ENCODE results near the gene CORO2B. TPM values are rescaled to one million over a fixed set of nuclear protein-coding genes. Genes with fewer than 3 reads are reported as not detected.

Gene CORO2B
- polyA plus RNA-seq, 1 of the 3 experiments (the other 2 are of a cell fraction), result 3.6 TPM

DNA sequence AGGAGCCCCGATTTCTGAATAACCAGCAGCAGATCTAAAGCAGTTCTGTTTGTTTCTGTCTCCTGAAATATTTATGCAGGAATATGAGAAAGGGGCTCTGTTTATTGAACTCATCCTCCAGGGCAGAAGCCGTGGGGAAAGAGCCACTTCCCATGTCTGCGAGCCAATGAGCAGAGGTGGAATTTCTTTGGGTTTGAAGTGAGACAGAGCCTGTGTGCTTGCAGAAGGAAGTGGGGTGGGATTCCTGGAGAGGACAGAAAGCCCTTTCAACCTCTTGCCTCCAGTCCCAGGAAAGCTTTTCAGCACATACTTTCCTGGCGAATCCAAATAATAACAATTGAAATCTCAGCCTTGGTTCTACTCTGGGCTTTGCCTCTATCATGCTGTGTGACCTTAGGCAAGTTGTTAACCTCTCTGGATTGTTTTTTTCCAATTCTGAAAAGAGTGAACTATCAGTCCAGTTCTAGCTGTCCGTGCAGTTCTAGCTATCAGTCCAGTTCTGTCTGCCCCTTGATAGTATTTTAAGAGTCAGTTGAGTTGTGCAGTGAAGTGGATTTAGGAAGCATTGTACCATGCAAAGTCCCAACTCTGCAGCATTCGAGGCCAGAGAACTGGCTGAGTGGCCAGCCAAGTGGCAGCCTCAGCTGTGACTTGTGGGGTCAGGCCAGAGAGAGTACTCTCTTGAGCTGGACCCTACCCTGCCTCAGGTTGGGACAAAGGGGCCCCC is 15.9 kb downstream of the CORO2B start (continued):
- no peak for TF ChIP-seq EP300 (IDR thresholded peaks at IDR 0.05; ENCODE audit: borderline replicate concordance in 1 of 2, low read depth in 1 of 2, low read length in 1 of 2)
- no peak for TF ChIP-seq FOXM1 (IDR thresholded peaks at IDR 0.05; ENCODE audit: low read depth)

DNA sequence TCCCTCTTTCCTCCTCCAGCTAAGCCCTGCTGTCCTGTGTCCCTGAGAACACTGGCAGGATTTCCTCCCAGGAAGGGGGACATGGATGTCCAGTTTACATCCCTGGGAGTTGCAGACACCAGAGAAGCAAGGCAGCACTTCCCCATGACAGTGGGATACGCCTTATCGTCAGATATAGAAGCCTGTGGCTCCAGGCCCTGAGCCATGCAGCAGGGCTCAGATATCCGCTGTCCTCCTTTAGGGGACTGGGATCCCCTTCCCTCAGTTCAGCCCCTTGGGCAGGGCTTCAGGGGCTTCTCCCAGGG is 16.4 kb downstream of the CORO2B start:
- Histone ChIP-seq H3K4me3 (ENCODE audit: low read depth in 2 of 2, low read length in 1 of 2) (no peak overlapping the region), H3K27me3 (ENCODE audit: insufficient read depth) (no peaks in the 10 kb centered on the region), H3K9me3 (no peaks in the 10 kb centered on the region), H3F3A (replicated peaks; ENCODE audit: insufficient read depth) (no peaks in the 10 kb centered on the region), H3K9ac (no peak overlapping the region), H2AFZ (ENCODE audit: low read depth) (no peak overlapping the region), H3K36me3 (replicated peaks in 1 of 2; ENCODE audit: control insufficient read depth in 1 of 2, insufficient read depth in 2 of 2, low read length in 1 of 2) (no peaks in the 10 kb centered on the region), H3K4me1 (ENCODE audit: control insufficient read depth in 1 of 2, insufficient read depth in 2 of 2, low read depth in 1 of 2, low read length in 1 of 2) (peaks cover 12 to 23% of the 10 kb centered on the region in 2 experiments; a peak in 3 of 4 replicates), H3K4me2 (no peak overlapping the region), H3K9me2 (no peaks in the 10 kb centered on the region), H3K27ac (ENCODE audit: low read depth in 2 of 2, low read length in 1 of 2) (no peak overlapping the region), H3K79me2 (ENCODE audit: insufficient read depth) (no peaks in the 10 kb centered on the region), H4K20me1 (ENCODE audit: insufficient read depth) (no peaks in the 10 kb centered on the region)
- no peak for DNase-seq
- ChIA-PET CTCF (interaction anchor here (1.3 kb wide), 2 partner anchors 79 to 289 kb away, joined by 3 to 5 read pairs; no protein-coding TSS in a partner anchor), POLR2A (no interaction called here)
- WGBS (ENCODE audit: low lambda C conversion rate), result no CpG with 5 or more reads among the region's 3 CpGs
- no peak for TF ChIP-seq CHD2 (IDR thresholded peaks at IDR 0.05; ENCODE audit: low read length, partially characterized antibody)
- TF ChIP-seq SMC3 (IDR thresholded peaks at IDR 0.05; ENCODE audit: low read depth, low read length), result no peak
- no peak for TF ChIP-seq TEAD4 (IDR thresholded peaks at IDR 0.05; ENCODE audit: borderline replicate concordance, insufficient read depth)
- TF ChIP-seq FOXM1 (IDR thresholded peaks at IDR 0.05; ENCODE audit: low read depth), result no peak
- TF ChIP-seq ELF1 (IDR thresholded peaks at IDR 0.05), result no peak
- TF ChIP-seq RFX5 (IDR thresholded peaks at IDR 0.05; ENCODE audit: low read length), result no peak
- no peak for TF ChIP-seq TCF12 (IDR thresholded peaks at IDR 0.05)
- TF ChIP-seq EP300 (IDR thresholded peaks at IDR 0.05; ENCODE audit: borderline replicate concordance in 1 of 2, low read depth in 1 of 2, low read length in 1 of 2), result no peak
- no peak for TF ChIP-seq POLR2AphosphoS5 (IDR thresholded peaks at IDR 0.05; ENCODE audit: low read depth, low read length)
- TF ChIP-seq, protein P1, sequence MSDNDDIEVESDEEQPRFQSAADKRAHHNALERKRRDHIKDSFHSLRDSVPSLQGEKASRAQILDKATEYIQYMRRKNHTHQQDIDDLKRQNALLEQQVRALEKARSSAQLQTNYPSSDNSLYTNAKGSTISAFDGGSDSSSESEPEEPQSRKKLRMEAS (IDR thresholded peaks at IDR 0.05; ENCODE audit: low read depth), result no peak
- TF ChIP-seq SIN3A (IDR thresholded peaks at IDR 0.05; ENCODE audit: borderline replicate concordance, low read depth, low read length), result no peak
- no peak for TF ChIP-seq NFIC (IDR thresholded peaks at IDR 0.05; ENCODE audit: borderline replicate concordance)

DNA sequence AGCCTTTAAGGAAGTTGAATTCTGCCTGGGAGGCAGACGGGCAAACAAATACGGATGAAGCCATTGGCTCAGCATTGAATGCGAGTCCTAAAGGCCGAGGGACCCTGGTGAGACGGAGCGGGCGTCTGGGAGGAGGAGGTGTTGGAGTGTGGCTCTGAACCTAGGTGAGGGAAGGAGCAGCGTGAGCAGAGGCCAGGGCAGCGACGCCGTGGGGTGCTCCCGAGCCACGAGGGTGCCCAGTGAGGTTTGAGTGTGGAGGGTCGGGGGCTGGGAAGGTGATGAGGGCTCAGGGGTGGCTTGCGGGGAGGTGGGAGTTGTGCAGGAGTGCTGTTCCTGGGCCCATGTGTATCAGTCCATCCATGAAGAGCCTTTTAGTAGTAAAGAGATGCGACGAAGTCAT is 17.0 kb downstream of the CORO2B start:
- H3K36me3 ChIP-seq (replicated peaks in 1 of 2; ENCODE audit: control insufficient read depth in 1 of 2, insufficient read depth in 2 of 2, low read length in 1 of 2), result no peaks in the 10 kb centered on the region
- H3K9me2 ChIP-seq, result no peaks in the 10 kb centered on the region
- no peak overlapping the region for H3K9ac ChIP-seq
- ChIA-PET POLR2A (no interaction called here), CTCF (interaction anchor here (1.3 kb wide), 2 partner anchors 78 to 289 kb away, joined by 3 to 5 read pairs; no protein-coding TSS in a partner anchor)
- no peaks in the 10 kb centered on the region for H4K20me1 ChIP-seq (ENCODE audit: insufficient read depth)
- H2AFZ ChIP-seq (ENCODE audit: low read depth), result no peak overlapping the region
- TF ChIP-seq, protein P2, sequence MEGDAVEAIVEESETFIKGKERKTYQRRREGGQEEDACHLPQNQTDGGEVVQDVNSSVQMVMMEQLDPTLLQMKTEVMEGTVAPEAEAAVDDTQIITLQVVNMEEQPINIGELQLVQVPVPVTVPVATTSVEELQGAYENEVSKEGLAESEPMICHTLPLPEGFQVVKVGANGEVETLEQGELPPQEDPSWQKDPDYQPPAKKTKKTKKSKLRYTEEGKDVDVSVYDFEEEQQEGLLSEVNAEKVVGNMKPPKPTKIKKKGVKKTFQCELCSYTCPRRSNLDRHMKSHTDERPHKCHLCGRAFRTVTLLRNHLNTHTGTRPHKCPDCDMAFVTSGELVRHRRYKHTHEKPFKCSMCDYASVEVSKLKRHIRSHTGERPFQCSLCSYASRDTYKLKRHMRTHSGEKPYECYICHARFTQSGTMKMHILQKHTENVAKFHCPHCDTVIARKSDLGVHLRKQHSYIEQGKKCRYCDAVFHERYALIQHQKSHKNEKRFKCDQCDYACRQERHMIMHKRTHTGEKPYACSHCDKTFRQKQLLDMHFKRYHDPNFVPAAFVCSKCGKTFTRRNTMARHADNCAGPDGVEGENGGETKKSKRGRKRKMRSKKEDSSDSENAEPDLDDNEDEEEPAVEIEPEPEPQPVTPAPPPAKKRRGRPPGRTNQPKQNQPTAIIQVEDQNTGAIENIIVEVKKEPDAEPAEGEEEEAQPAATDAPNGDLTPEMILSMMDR (IDR thresholded peaks at IDR 0.05), result no peak
- TF ChIP-seq, protein P3, sequence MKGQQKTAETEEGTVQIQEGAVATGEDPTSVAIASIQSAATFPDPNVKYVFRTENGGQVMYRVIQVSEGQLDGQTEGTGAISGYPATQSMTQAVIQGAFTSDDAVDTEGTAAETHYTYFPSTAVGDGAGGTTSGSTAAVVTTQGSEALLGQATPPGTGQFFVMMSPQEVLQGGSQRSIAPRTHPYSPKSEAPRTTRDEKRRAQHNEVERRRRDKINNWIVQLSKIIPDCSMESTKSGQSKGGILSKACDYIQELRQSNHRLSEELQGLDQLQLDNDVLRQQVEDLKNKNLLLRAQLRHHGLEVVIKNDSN (IDR thresholded peaks at IDR 0.05; ENCODE audit: borderline replicate concordance, low read depth), result no peak
- TF ChIP-seq FOXJ3 (CRISPR knock-in tag; IDR thresholded peaks at IDR 0.05) (no peak), TCF12 (IDR thresholded peaks at IDR 0.05) (no peak)
- 91% methylated on average over 17 of the region's 17 CpGs for WGBS (ENCODE audit: low lambda C conversion rate)
- H3K4me1 ChIP-seq (ENCODE audit: control insufficient read depth in 1 of 2, insufficient read depth in 2 of 2, low read depth in 1 of 2, low read length in 1 of 2), result peaks cover 16 to 28% of the 10 kb centered on the region in 2 experiments; a peak in 3 of 4 replicates
- H3K4me3 ChIP-seq (ENCODE audit: low read depth in 2 of 2, low read length in 1 of 2), result no peak overlapping the region
- H3K27ac ChIP-seq (ENCODE audit: low read depth in 2 of 2, low read length in 1 of 2), result no peak overlapping the region
- no peak overlapping the region for H3K4me2 ChIP-seq
- H3F3A ChIP-seq (replicated peaks; ENCODE audit: insufficient read depth), result no peaks in the 10 kb centered on the region
- H3K79me2 ChIP-seq (ENCODE audit: insufficient read depth), result no peaks in the 10 kb centered on the region
- H3K9me3 ChIP-seq, result no peaks in the 10 kb centered on the region
- no peak for DNase-seq
- no peaks in the 10 kb centered on the region for H3K27me3 ChIP-seq (ENCODE audit: insufficient read depth)
